ENCODE measurements around the gene ARHGEF17. TPM values are rescaled to one million over a fixed set of nuclear protein-coding genes. Genes with fewer than 3 reads are reported as not detected.

Gene ARHGEF17
- total and polyA plus RNA-seq, 2 experiments from 2014 or later, result 30.2 to 35.6 TPM

- no peaks in the 10 kb centered on the region for H4K20me1 ChIP-seq (ENCODE audit: insufficient read depth, poor library complexity, severe bottlenecking)
- no peak overlapping the region for H3K27ac ChIP-seq
Observed at GRCh38 chr11:73383249-73384124, 75.4 kb downstream of the ARHGEF17 start.

GRCh38 chr11:73384125-73384441 lies 76.0 kb downstream of the ARHGEF17 start:
- H3K27ac ChIP-seq, result no peak overlapping the region
- no peak for DNase-seq (ENCODE audit: low spot score)
- H3K9me2 ChIP-seq (replicated peaks; ENCODE audit: insufficient read depth), result no peaks in the 10 kb centered on the region
- H3K36me3 ChIP-seq (replicated peaks; ENCODE audit: insufficient read depth, low read depth), result no peaks in the 10 kb centered on the region
- H3K4me1 ChIP-seq (ENCODE audit: insufficient read depth), result peaks cover 36% of the 10 kb centered on the region
- H3K9me3 ChIP-seq (ENCODE audit: low read depth), result no peaks in the 10 kb centered on the region
- H3K4me2 ChIP-seq, result no peak overlapping the region
- WGBS (ENCODE audit: low lambda C conversion rate, missing lambda C conversion rate), result 94% methylated on average over 7 of the region's 7 CpGs
- H3K27me3 ChIP-seq, result no peaks in the 10 kb centered on the region
- TF ChIP-seq EZH2 (IDR thresholded peaks at IDR 0.05; ENCODE audit: borderline replicate concordance) (no peak), EZH2phosphoT487 (IDR thresholded peaks at IDR 0.05; ENCODE audit: low read depth, severe bottlenecking, unreplicated experiment) (no peak), CTCF (IDR thresholded peaks at IDR 0.05; ENCODE audit: poor library complexity) (no peak)
- H3K4me3 ChIP-seq, result no peak overlapping the region
- H3K79me2 ChIP-seq, result peaks cover 9% of the 10 kb centered on the region
- H4K20me1 ChIP-seq (ENCODE audit: insufficient read depth, poor library complexity, severe bottlenecking), result no peaks in the 10 kb centered on the region
- H2AFZ ChIP-seq, result no peak overlapping the region

More at GRCh38 chr11:73383249-73384124, 75.4 kb downstream of the ARHGEF17 start:
- peak; percentile 46 for DNase-seq (ENCODE audit: low spot score)
- H3K4me3 ChIP-seq, result no peak overlapping the region
- no peaks in the 10 kb centered on the region for H3K36me3 ChIP-seq (replicated peaks; ENCODE audit: insufficient read depth, low read depth)
- no peaks in the 10 kb centered on the region for H3K9me2 ChIP-seq (replicated peaks; ENCODE audit: insufficient read depth)
- H3K27me3 ChIP-seq, result no peaks in the 10 kb centered on the region
- H3K4me1 ChIP-seq (ENCODE audit: insufficient read depth), result peaks cover 36% of the 10 kb centered on the region
- no peak overlapping the region for H3K4me2 ChIP-seq
- 80% methylated on average over 9 of the region's 9 CpGs for WGBS (ENCODE audit: low lambda C conversion rate, missing lambda C conversion rate)
- H3K79me2 ChIP-seq, result peaks cover 9% of the 10 kb centered on the region
- no peaks in the 10 kb centered on the region for H3K9me3 ChIP-seq (ENCODE audit: low read depth)
- no peak overlapping the region for H2AFZ ChIP-seq
- TF ChIP-seq EZH2 (IDR thresholded peaks at IDR 0.05; ENCODE audit: borderline replicate concordance) (no peak), EZH2phosphoT487 (IDR thresholded peaks at IDR 0.05; ENCODE audit: low read depth, severe bottlenecking, unreplicated experiment) (no peak), CTCF (IDR thresholded peaks at IDR 0.05; ENCODE audit: poor library complexity) (no peak)

- peaks cover 9% of the 10 kb centered on the region for H3K79me2 ChIP-seq
- H4K20me1 ChIP-seq (ENCODE audit: insufficient read depth, poor library complexity, severe bottlenecking), result no peaks in the 10 kb centered on the region
- H3K9me2 ChIP-seq (replicated peaks; ENCODE audit: insufficient read depth), result no peaks in the 10 kb centered on the region
- H3K9me3 ChIP-seq (ENCODE audit: low read depth), result no peaks in the 10 kb centered on the region
- H3K4me1 ChIP-seq (ENCODE audit: insufficient read depth), result peaks cover 36% of the 10 kb centered on the region
- no peak overlapping the region for H3K4me3 ChIP-seq
- H3K27ac ChIP-seq, result no peak overlapping the region
- no peaks in the 10 kb centered on the region for H3K36me3 ChIP-seq (replicated peaks; ENCODE audit: insufficient read depth, low read depth)
- H2AFZ ChIP-seq, result no peak overlapping the region
- no peaks in the 10 kb centered on the region for H3K27me3 ChIP-seq
- H3K4me2 ChIP-seq, result no peak overlapping the region
- DNase-seq (ENCODE audit: low spot score), result no peak
- TF ChIP-seq EZH2phosphoT487 (IDR thresholded peaks at IDR 0.05; ENCODE audit: low read depth, severe bottlenecking, unreplicated experiment), result no peak
- 95% methylated on average over 4 of the region's 4 CpGs for WGBS (ENCODE audit: low lambda C conversion rate, missing lambda C conversion rate)
Observed at GRCh38 chr11:73384531-73384871, 76.4 kb downstream of the ARHGEF17 start.

GRCh38 chr11:73384872-73385689 lies 77.0 kb downstream of the ARHGEF17 start:
- H4K20me1 ChIP-seq (ENCODE audit: insufficient read depth, poor library complexity, severe bottlenecking), result no peaks in the 10 kb centered on the region
- no peak overlapping the region for H3K27ac ChIP-seq
- no peak for DNase-seq (ENCODE audit: low spot score)
- 69% methylated on average over 14 of the region's 21 CpGs for WGBS (ENCODE audit: low lambda C conversion rate, missing lambda C conversion rate)
- no peaks in the 10 kb centered on the region for H3K9me2 ChIP-seq (replicated peaks; ENCODE audit: insufficient read depth)
- peaks cover 9% of the 10 kb centered on the region for H3K79me2 ChIP-seq
- H2AFZ ChIP-seq, result no peak overlapping the region
- H3K4me1 ChIP-seq (ENCODE audit: insufficient read depth), result peaks cover 36% of the 10 kb centered on the region
- no peaks in the 10 kb centered on the region for H3K36me3 ChIP-seq (replicated peaks; ENCODE audit: insufficient read depth, low read depth)
- no peak for TF ChIP-seq EZH2phosphoT487 (IDR thresholded peaks at IDR 0.05; ENCODE audit: low read depth, severe bottlenecking, unreplicated experiment)
- no peak for TF ChIP-seq EZH2 (IDR thresholded peaks at IDR 0.05; ENCODE audit: borderline replicate concordance)
- no peak for TF ChIP-seq CTCF (IDR thresholded peaks at IDR 0.05; ENCODE audit: poor library complexity)
- no peaks in the 10 kb centered on the region for H3K9me3 ChIP-seq (ENCODE audit: low read depth)
- H3K27me3 ChIP-seq, result no peaks in the 10 kb centered on the region
- no peak overlapping the region for H3K4me3 ChIP-seq
- H3K4me2 ChIP-seq, result no peak overlapping the region
